Common myeloid progenitor, CD34-positive (primary cell): ENCODE data around the gene CD82.

Source experiments
- CTCF ChIA-PET: fragments of 350-600 bp; sonication (Branson Sonifier 250); formaldehyde crosslinking; loops from one replicate; lab custom pipeline; 2021; ENCODE audit warnings: antibody characterized with exemption; lab: Charles Lee
- POLR2A ChIA-PET: fragments of 350-600 bp; sonication (Branson Sonifier 250); formaldehyde crosslinking; loops from one replicate; lab custom pipeline; 2021; ENCODE audit warnings: antibody characterized with exemption; lab: Charles Lee
- DNase-seq, 3 donors: peaks; one replicate each; pipeline versions ENCODE4 v3.0.0 to v3.0.0-alpha.2; 2013
- H3K27ac ChIP-seq, 2 experiments: 1 replicate in 1 of 2; 2 replicates in 1 of 2; pipeline ENCODE4 v1.7.0; 2013; ENCODE audit warnings: inconsistent platforms in 2 of 2, low read length in 2 of 2, mild to moderate bottlenecking in 2 of 2, low read depth in 1 of 2, moderate library complexity in 1 of 2; ENCODE audit not compliant: severe bottlenecking in 2 of 2, insufficient read depth in 1 of 2, poor library complexity in 1 of 2
- H3K27me3 ChIP-seq, 5 experiments: replicated peaks in 2 of 5; 1 replicate in 3 of 5; 2 replicates in 2 of 5; pipeline versions ENCODE4 v1.6.1 to v1.7.0; 2013; ENCODE audit warnings: low read length in 4 of 5, mild to moderate bottlenecking in 2 of 5, moderate library complexity in 2 of 5, inconsistent platforms in 1 of 5; ENCODE audit not compliant: insufficient read depth in 5 of 5, control insufficient read depth in 4 of 5
- H3K36me3 ChIP-seq, 4 experiments: 1 replicate in 2 of 4; 2 replicates in 2 of 4; pipeline versions ENCODE4 v1.6.1 to v1.7.0; 2013; ENCODE audit warnings: low read length in 3 of 4, control low read depth in 1 of 4, mild to moderate bottlenecking in 1 of 4; ENCODE audit not compliant: control insufficient read depth in 4 of 4, insufficient read depth in 4 of 4
- H3K4me1 ChIP-seq, 4 experiments: 1 replicate in 3 of 4; 2 replicates in 1 of 4; pipeline versions ENCODE4 v1.6.1 to v1.7.1; 2013; ENCODE audit warnings: low read length in 3 of 4, mild to moderate bottlenecking in 3 of 4, control low read depth in 1 of 4, inconsistent platforms in 1 of 4, moderate library complexity in 1 of 4; ENCODE audit not compliant: control insufficient read depth in 4 of 4, insufficient read depth in 4 of 4; ENCODE audit errors: control extremely low read depth in 1 of 4
- H3K4me3 ChIP-seq, 7 experiments: 1 replicate in 4 of 7; 2 replicates in 3 of 7; pipeline versions ENCODE4 v1.5.1 to v1.7.0; 2013; ENCODE audit warnings: mild to moderate bottlenecking in 7 of 7, low read length in 6 of 7, moderate library complexity in 6 of 7, inconsistent platforms in 2 of 7, low read depth in 2 of 7, control low read depth in 1 of 7; ENCODE audit not compliant: insufficient read depth in 4 of 7, control insufficient read depth in 1 of 7; ENCODE audit errors: extremely low read depth in 1 of 7
- H3K9me3 ChIP-seq, 5 experiments: 1 replicate in 4 of 5; 2 replicates in 1 of 5; pipeline versions ENCODE4 v1.6.1 to v1.7.1; 2013; ENCODE audit warnings: low read length in 4 of 5, mild to moderate bottlenecking in 2 of 5, inconsistent platforms in 1 of 5, low read depth in 1 of 5, moderate library complexity in 1 of 5; ENCODE audit not compliant: control insufficient read depth in 4 of 5, insufficient read depth in 2 of 5; ENCODE audit errors: control extremely low read depth in 1 of 5
- WGBS: methylation state at CpG from one replicate; pipeline ENCODE4 v1.1.5; 2013; ENCODE audit not compliant: insufficient coverage; 5-methylcytosine and 5-hydroxymethylcytosine counted together

The CD82 gene

GRCh38 chr11:44627165-44627789, 61.8 kb downstream of the CD82 start:
- H3K9me3 ChIP-seq, result no peaks in the 10 kb centered on the region
- WGBS, result 73% methylated on average over 4 of the region's 4 CpGs
- H3K4me3 ChIP-seq, result no peak overlapping the region
- H3K36me3 ChIP-seq, result peaks cover 0 to 2% (median 1%) of the 10 kb centered on the region in 4 experiments
- H3K27ac ChIP-seq, result no peak overlapping the region
- peaks cover 0 to 2% (median 0%) of the 10 kb centered on the region in 5 experiments for H3K27me3 ChIP-seq
- POLR2A ChIA-PET, result no interaction called here
- CTCF ChIA-PET, result interaction anchor here (0.9 to 22.3 kb wide), 4 partner anchors 19 to 266 kb away, joined by 3 to 504 read pairs (median 4); partner anchors contain the start of gene CD82
- H3K4me1 ChIP-seq, result peaks cover 6 to 27% (median 24%) of the 10 kb centered on the region in 4 experiments
- no peak for DNase-seq

- Histone ChIP-seq H3K4me1 (peaks cover 6 to 20% (median 18%) of the 10 kb centered on the region in 4 experiments), H3K27me3 (peaks cover 0 to 2% (median 0%) of the 10 kb centered on the region in 5 experiments), H3K9me3 (no peaks in the 10 kb centered on the region), H3K27ac (no peak overlapping the region), H3K4me3 (no peak overlapping the region), H3K36me3 (no peaks in the 10 kb centered on the region)
- POLR2A ChIA-PET, result no interaction called here
- CTCF ChIA-PET, result interaction anchor here (0.9 to 22.3 kb wide), 4 partner anchors 14 to 265 kb away, joined by 3 to 504 read pairs (median 4); partner anchors contain the start of gene CD82
- 83% methylated on average over 6 of the region's 9 CpGs for WGBS
- no peak for DNase-seq
Observed at GRCh38 chr11:44627911-44628729, 62.7 kb downstream of the CD82 start.

- ChIA-PET CTCF (interaction anchor here (0.9 to 22.3 kb wide), 4 partner anchors 13 to 266 kb away, joined by 3 to 504 read pairs (median 4); partner anchors contain the start of gene CD82), POLR2A (interaction anchor here (0.6 kb wide), 1 partner anchor 279 kb away, joined by 3 read pairs; no protein-coding TSS in a partner anchor)
- no peaks in the 10 kb centered on the region for H3K36me3 ChIP-seq
- H3K9me3 ChIP-seq, result no peaks in the 10 kb centered on the region
- peaks cover 6 to 12% (median 10%) of the 10 kb centered on the region in 4 experiments for H3K4me1 ChIP-seq
- no peak overlapping the region for H3K4me3 ChIP-seq
- 94% methylated on average over 12 of the region's 14 CpGs for WGBS
- no peak for DNase-seq
- peaks cover 0 to 2% (median 0%) of the 10 kb centered on the region in 5 experiments for H3K27me3 ChIP-seq
- H3K27ac ChIP-seq, result no peak overlapping the region
Observed at GRCh38 chr11:44628730-44629700, 63.6 kb downstream of the CD82 start.

DNA sequence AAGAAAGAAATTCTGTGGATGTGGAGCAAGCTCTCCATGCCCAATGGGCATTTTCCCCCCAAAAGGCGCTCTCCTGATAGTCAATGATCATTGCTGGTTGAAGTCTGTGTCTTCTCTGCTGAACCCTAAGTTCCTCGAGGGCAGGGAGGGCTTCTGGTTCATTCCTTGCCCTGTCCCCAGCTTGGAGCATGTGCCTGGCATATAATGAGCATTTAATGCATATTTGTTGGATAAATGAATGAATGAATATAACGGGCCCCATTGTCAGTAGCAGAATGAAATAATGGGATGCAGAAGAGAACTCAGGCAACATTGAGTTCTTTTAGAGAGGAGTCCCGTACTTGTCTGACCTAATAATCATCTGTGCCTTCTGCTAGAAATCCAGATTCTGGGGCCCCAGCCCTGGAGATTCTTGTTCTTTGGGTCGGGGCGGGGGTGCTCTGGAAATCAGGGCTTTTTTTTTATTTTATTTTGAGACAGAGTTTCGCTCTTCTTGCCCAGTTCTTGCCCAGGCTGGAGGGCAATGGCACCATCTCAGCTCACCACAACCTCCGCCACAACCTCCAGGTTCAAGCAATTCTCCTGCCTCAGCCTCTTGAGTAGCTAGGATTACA, 64.4 kb downstream of the CD82 start:
- POLR2A ChIA-PET, result interaction anchor here (0.6 kb wide), 1 partner anchor 278 kb away, joined by 3 read pairs; no protein-coding TSS in a partner anchor
- DNase-seq, result no peak
- H3K4me1 ChIP-seq, result peaks cover 6 to 12% (median 9%) of the 10 kb centered on the region in 4 experiments
- no peak overlapping the region for H3K4me3 ChIP-seq
- CTCF ChIA-PET, result interaction anchor here (0.9 to 22.3 kb wide), 2 partner anchors 72 to 265 kb away, joined by 3 to 504 read pairs; partner anchors contain the start of gene CD82
- 98% methylated on average over 4 of the region's 8 CpGs for WGBS
- no peaks in the 10 kb centered on the region for H3K9me3 ChIP-seq
- peaks cover 0 to 2% (median 0%) of the 10 kb centered on the region in 5 experiments for H3K27me3 ChIP-seq
- H3K36me3 ChIP-seq, result no peaks in the 10 kb centered on the region
- H3K27ac ChIP-seq, result no peak overlapping the region

- Histone ChIP-seq H3K4me1 (peaks cover 3 to 8% (median 6%) of the 10 kb centered on the region in 4 experiments), H3K9me3 (no peaks in the 10 kb centered on the region), H3K4me3 (no peak overlapping the region), H3K27ac (no peak overlapping the region), H3K36me3 (no peaks in the 10 kb centered on the region), H3K27me3 (peaks cover 0 to 2% (median 0%) of the 10 kb centered on the region in 5 experiments)
- CTCF ChIA-PET, result interaction anchor here (1.5 to 22.3 kb wide), 4 partner anchors 9 to 262 kb away, joined by 3 to 504 read pairs (median 9); partner anchors contain the start of gene CD82
- DNase-seq, result no peak
- POLR2A ChIA-PET, result no interaction called here
- 100% methylated on average over 1 of the region's 7 CpGs for WGBS
Observed at GRCh38 chr11:44630511-44631210, 65.2 kb downstream of the CD82 start.
